MM.1S (cell line): ENCODE data around the gene OLIG2.
A peak's percentile ranks its signal among the peaks of the same experiment; 100 is the strongest.

Experiments used
- DNase-seq: peaks from one replicate; pipeline ENCODE4 v3.0.0-alpha.2; 2015
- H2AFZ ChIP-seq: fragments of 300-600 bp; sonication (generic); 2 replicates; pipeline ENCODE4 v1.6.0; 2016; ENCODE audit warnings: antibody characterized with exemption, low read length
- H3F3A ChIP-seq: fragments of 300-600 bp; sonication (generic); 2 replicates; pipeline ENCODE4 v1.6.1; 2016; ENCODE audit warnings: mild to moderate bottlenecking, antibody characterized with exemption, low read length, moderate library complexity, mixed read lengths; ENCODE audit not compliant: insufficient read depth
- H3K27ac ChIP-seq: fragments of 300-600 bp; sonication (generic); 2 replicates; pipeline ENCODE4 v1.5.1; 2016; ENCODE audit warnings: mild to moderate bottlenecking, low read length
- H3K27me3 ChIP-seq: fragments of 300-600 bp; sonication (generic); replicated peaks from 2 replicates; pipeline ENCODE4 v1.6.0; 2016; ENCODE audit warnings: low read length; ENCODE audit not compliant: insufficient read depth
- H3K36me3 ChIP-seq: fragments of 300-600 bp; sonication (generic); replicated peaks from 2 replicates; pipeline ENCODE4 v1.6.1; 2016; ENCODE audit warnings: mild to moderate bottlenecking, low read length, mixed read lengths; ENCODE audit not compliant: insufficient read depth
- H3K4me1 ChIP-seq: fragments of 300-600 bp; sonication (generic); 2 replicates; pipeline ENCODE4 v1.6.1; 2016; ENCODE audit warnings: low read length, mixed read lengths
- H3K4me2 ChIP-seq: fragments of 300-600 bp; sonication (generic); 2 replicates; pipeline ENCODE4 v1.6.0; 2016; ENCODE audit warnings: low read depth, low read length
- H3K4me3 ChIP-seq: fragments of 300-600 bp; sonication (generic); 2 replicates; pipeline ENCODE4 v1.5.1; 2016; ENCODE audit warnings: low read length, mixed read lengths
- H3K79me2 ChIP-seq: fragments of 300-600 bp; sonication (generic); 2 replicates; pipeline ENCODE4 v1.6.1; 2016; ENCODE audit warnings: mixed run types, low read length, mixed read lengths
- H3K9ac ChIP-seq: fragments of 300-600 bp; sonication (generic); 2 replicates; pipeline ENCODE4 v1.6.1; 2016; ENCODE audit warnings: low read length, mixed read lengths
- H3K9me2 ChIP-seq: fragments of 300-600 bp; sonication (generic); replicated peaks from 2 replicates; pipeline ENCODE4 v1.6.1; 2016; ENCODE audit warnings: mild to moderate bottlenecking, low read length, mixed read lengths; ENCODE audit not compliant: insufficient read depth
- H3K9me3 ChIP-seq: fragments of 300-600 bp; sonication (generic); replicated peaks from 2 replicates; pipeline ENCODE4 v1.6.1; 2016; ENCODE audit warnings: mild to moderate bottlenecking, low read length, mixed read lengths; ENCODE audit not compliant: insufficient read depth
- H4K20me1 ChIP-seq: fragments of 300-600 bp; sonication (generic); 2 replicates; pipeline ENCODE4 v1.6.1; 2016; ENCODE audit warnings: mild to moderate bottlenecking, low read length, moderate library complexity, mixed read lengths; ENCODE audit not compliant: insufficient read depth
- EZH2 ChIP-seq: fragments of 300-600 bp; sonication (generic); optimal IDR thresholded peaks from 2 replicates; pipeline ENCODE3; 2017; ENCODE audit warnings: low read depth, mild to moderate bottlenecking, antibody characterized with exemption, low read length, mixed read lengths
- EZH2phosphoT487 ChIP-seq: fragments of 300-600 bp; sonication (generic); IDR thresholded peaks from 2 replicates; pipeline ENCODE4 v1.6.1; 2018; ENCODE audit warnings: antibody characterized with exemption, low read length
- TF ChIP-seq, protein P1 (sequence below): fragments of 300-600 bp; sonication (generic); IDR thresholded peaks from 2 replicates; pipeline ENCODE4 v1.5.1; 2016; ENCODE audit warnings: antibody characterized with exemption, low read length, mixed read lengths

OLIG2 gene

DNA sequence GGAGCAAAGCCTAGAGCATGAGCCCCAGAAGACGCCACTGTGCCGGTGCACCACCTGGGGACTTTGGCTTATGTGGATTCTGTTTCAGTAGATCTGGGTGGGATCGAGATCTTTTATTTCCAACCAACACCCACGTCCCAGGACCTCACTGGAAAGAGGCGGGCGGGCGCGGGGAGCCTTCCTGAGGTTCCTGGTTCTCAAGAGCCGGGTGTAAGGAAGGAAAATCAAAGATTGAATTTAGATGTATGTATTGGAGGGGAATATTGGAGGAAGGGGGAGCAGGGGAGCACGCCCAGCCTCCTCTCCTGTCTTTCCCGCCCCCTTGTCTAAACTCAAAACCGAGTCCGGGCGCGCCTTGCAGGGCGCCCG lies 6.2 kb upstream of the OLIG2 start:
- no peak for DNase-seq
- Histone ChIP-seq H3K9me2 (no peaks in the 10 kb centered on the region), H3K4me2 (peak overlapping the region; percentile 46), H3K4me3 (no peak overlapping the region), H2AFZ (no peak overlapping the region), H4K20me1 (no peaks in the 10 kb centered on the region), H3K79me2 (no peaks in the 10 kb centered on the region), H3F3A (no peaks in the 10 kb centered on the region), H3K9me3 (no peaks in the 10 kb centered on the region), H3K9ac (no peak overlapping the region), H3K36me3 (no peaks in the 10 kb centered on the region), H3K27me3 (peaks cover 60% of the 10 kb centered on the region), H3K4me1 (no peaks in the 10 kb centered on the region), H3K27ac (no peak overlapping the region)
- TF ChIP-seq, protein P1, sequence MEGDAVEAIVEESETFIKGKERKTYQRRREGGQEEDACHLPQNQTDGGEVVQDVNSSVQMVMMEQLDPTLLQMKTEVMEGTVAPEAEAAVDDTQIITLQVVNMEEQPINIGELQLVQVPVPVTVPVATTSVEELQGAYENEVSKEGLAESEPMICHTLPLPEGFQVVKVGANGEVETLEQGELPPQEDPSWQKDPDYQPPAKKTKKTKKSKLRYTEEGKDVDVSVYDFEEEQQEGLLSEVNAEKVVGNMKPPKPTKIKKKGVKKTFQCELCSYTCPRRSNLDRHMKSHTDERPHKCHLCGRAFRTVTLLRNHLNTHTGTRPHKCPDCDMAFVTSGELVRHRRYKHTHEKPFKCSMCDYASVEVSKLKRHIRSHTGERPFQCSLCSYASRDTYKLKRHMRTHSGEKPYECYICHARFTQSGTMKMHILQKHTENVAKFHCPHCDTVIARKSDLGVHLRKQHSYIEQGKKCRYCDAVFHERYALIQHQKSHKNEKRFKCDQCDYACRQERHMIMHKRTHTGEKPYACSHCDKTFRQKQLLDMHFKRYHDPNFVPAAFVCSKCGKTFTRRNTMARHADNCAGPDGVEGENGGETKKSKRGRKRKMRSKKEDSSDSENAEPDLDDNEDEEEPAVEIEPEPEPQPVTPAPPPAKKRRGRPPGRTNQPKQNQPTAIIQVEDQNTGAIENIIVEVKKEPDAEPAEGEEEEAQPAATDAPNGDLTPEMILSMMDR: no peak
- TF ChIP-seq EZH2phosphoT487 (no peak), EZH2 (no peak)

- no peak overlapping the region for H2AFZ ChIP-seq
These were observed 5.7 kb upstream of the OLIG2 start for GRCh38 chr21:33019885-33020557.

GRCh38 chr21:33020558-33021100 lies 5.1 kb upstream of the OLIG2 start:
- Histone ChIP-seq H3K4me1 (no peaks in the 10 kb centered on the region), H3K9me3 (no peaks in the 10 kb centered on the region), H2AFZ (no peak overlapping the region), H3K36me3 (no peaks in the 10 kb centered on the region), H3K27ac (no peak overlapping the region), H3K9ac (no peak overlapping the region), H3F3A (no peaks in the 10 kb centered on the region), H3K4me3 (no peak overlapping the region), H3K9me2 (no peaks in the 10 kb centered on the region), H3K4me2 (peak overlapping the region; percentile 46; the same call in 1 of the 2 replicates), H4K20me1 (no peaks in the 10 kb centered on the region), H3K27me3 (peaks cover 71% of the 10 kb centered on the region), H3K79me2 (no peaks in the 10 kb centered on the region)
- DNase-seq: no peak
- TF ChIP-seq EZH2: no peak
- TF ChIP-seq, protein P1: no peak
- no peak for TF ChIP-seq EZH2phosphoT487

More at GRCh38 chr21:33019885-33020557, 5.7 kb upstream of the OLIG2 start:
- Histone ChIP-seq H3K9me2 (no peaks in the 10 kb centered on the region), H3F3A (no peaks in the 10 kb centered on the region), H3K27ac (no peak overlapping the region), H3K4me3 (peak overlapping the region; percentile 16; the same call in 1 of the 2 replicates), H4K20me1 (no peaks in the 10 kb centered on the region), H3K36me3 (no peaks in the 10 kb centered on the region), H3K9ac (no peak overlapping the region), H3K4me2 (peak overlapping the region; percentile 46), H3K9me3 (no peaks in the 10 kb centered on the region), H3K79me2 (no peaks in the 10 kb centered on the region), H3K4me1 (no peaks in the 10 kb centered on the region), H3K27me3 (peaks cover 65% of the 10 kb centered on the region)
- no peak for DNase-seq
- TF ChIP-seq EZH2phosphoT487: no peak
- TF ChIP-seq EZH2: no peak
- TF ChIP-seq, protein P1: no peak
